Activated CD4-positive, alpha-beta T cell treated with anti-CD3 and anti-CD28 coated beads for 1 hour (primary cell): ENCODE results near the gene EOGT.

Experiments
- DNase-seq: peaks from one replicate; pipeline ENCODE4 v3.0.0-alpha.2; 2020

EOGT gene

GRCh38 chr3:68953816-68954444, 59.6 kb downstream of the EOGT start:
- no peak for DNase-seq

GRCh38 chr3:68945225-68945624, 68.3 kb downstream of the EOGT start:
- no peak for DNase-seq

DNA sequence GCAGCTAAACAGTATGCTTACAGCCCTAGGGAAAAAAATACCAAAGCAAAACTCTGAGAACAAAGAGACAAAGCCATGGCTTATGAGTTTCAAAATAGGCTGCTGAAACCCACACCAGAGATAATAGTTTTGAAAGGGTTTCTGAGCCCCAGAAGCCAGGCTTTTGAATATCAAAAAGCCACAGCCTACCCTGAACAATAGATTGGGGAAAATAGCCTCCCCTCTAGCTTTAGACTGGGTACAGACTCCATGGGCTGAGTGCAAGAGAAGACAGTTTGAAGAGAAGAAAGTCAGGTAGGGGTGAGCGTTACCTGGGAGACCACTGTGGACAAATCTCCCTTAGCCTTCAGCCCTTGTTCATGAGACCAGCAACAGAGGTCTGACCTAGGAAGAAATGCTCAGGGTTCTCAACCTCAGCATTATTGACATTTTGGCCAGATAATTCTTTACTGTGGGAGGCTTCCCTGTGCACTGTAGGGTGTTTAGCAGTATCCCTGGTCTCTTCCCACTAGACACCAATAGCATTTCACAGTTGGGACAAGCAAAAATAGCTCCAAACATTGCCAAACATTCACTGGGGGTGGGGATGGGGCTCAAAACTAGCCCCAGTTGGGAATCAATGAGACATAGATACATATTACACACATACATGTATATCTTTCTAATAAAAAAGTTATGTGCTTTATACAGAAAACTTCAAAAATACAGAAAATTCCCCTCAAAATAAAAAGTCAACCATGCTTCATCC, 69.6 kb downstream of the EOGT start:
- no peak for DNase-seq

DNA sequence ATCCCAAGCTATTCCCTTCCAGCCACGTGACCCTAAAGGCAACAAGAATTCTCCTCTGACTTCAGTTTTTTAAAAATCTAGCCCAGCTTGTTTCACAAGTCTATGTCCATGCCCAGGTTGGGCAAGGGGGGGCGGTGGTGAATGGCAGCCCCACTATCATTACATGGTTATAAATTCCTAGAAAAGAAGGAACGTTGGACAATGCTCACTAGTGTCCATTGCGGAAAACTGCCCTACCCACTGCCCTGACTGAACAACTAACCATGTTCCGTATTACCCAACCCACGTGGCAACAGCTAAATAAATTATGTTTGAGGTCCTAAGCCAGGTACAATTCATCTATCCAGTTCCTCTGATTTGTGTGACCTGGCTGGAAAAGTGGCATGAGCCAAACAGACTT, 72.4 kb downstream of the EOGT start:
- no peak for DNase-seq

GRCh38 chr3:68936856-68937255, 76.6 kb downstream of the EOGT start:
- DNase-seq, result no peak

DNA sequence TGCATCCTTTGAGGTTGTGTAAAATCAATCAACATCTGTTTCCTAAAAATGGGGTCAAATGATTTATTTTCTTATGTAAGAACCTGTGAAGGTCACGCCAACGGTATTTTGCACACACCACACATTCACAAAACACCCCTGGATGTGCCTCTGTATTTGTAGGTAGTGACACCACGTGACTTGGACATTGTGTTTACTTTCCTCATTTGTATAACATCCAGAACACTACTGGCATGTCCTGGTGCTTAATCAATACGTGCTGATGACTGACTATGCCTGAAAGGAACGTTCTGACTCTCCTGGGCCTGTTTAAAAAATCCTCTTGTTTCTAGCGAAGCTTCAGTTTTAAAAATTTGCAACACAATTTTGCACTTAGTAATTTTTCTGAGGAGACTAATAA, 77.7 kb downstream of the EOGT start:
- no peak for DNase-seq

GRCh38 chr3:68931406-68932149, 81.9 kb downstream of the EOGT start:
- DNase-seq, result no peak
